Astrocyte (in vitro differentiated cells and primary cell): ENCODE data around the gene PGAM4. TPM values are rescaled to one million over a fixed set of nuclear protein-coding genes. Genes with fewer than 3 reads are reported as not detected.

Experiments used
- DNase-seq: peaks from one replicate; pipeline ENCODE4 v3.0.0-alpha.2; 2010; ENCODE audit warnings: low read depth
- FAIRE-seq: peaks from 2 replicates; lab custom pipeline; 2011; peaks lifted over from hg19 to GRCh38; lab: Jason Lieb, UNC
- H2AFZ ChIP-seq: 2 replicates; pipeline ENCODE4 v1.6.0; 2012; ENCODE audit warnings: low read depth, low read length, inconsistent platforms
- H3K27ac ChIP-seq: 2 replicates; pipeline ENCODE4 v1.5.1; 2011; ENCODE audit warnings: low read depth, low read length, inconsistent platforms
- H3K27me3 ChIP-seq: 2 replicates; pipeline ENCODE4 v1.6.0; 2011; ENCODE audit warnings: low read length, inconsistent platforms; ENCODE audit not compliant: insufficient read depth
- H3K36me3 ChIP-seq: 2 replicates; pipeline ENCODE4 v1.5.1; 2011; ENCODE audit warnings: low read length, inconsistent platforms; ENCODE audit not compliant: insufficient read depth
- H3K4me1 ChIP-seq: 2 replicates; pipeline ENCODE4 v1.5.1; 2011; ENCODE audit warnings: low read length, inconsistent platforms; ENCODE audit not compliant: insufficient read depth
- H3K4me2 ChIP-seq: 2 replicates; pipeline ENCODE4 v1.6.0; 2012; ENCODE audit warnings: low read length, inconsistent platforms
- H3K4me3 ChIP-seq: 2 replicates; pipeline ENCODE4 v1.5.1; 2011; ENCODE audit warnings: low read depth, mild to moderate bottlenecking, low read length, inconsistent platforms; ENCODE audit not compliant: insufficient read depth
- H3K79me2 ChIP-seq: 2 replicates; pipeline ENCODE4 v1.6.0; 2012; ENCODE audit warnings: mild to moderate bottlenecking, low read length, inconsistent platforms; ENCODE audit not compliant: insufficient read depth
- H3K9ac ChIP-seq: 2 replicates; pipeline ENCODE4 v1.6.0; 2012; ENCODE audit warnings: mild to moderate bottlenecking, low read length, inconsistent platforms
- H3K9me3 ChIP-seq: 2 replicates; pipeline ENCODE4 v1.5.1; 2012; ENCODE audit warnings: low read depth, mild to moderate bottlenecking, low read length, inconsistent platforms; ENCODE audit not compliant: insufficient read depth
- H4K20me1 ChIP-seq: 2 replicates; pipeline ENCODE4 v1.6.0; 2012; ENCODE audit warnings: low read length, inconsistent platforms; ENCODE audit not compliant: insufficient read depth
- H3K27ac Mint-ChIP-seq: one replicate; pipeline ENCODE4 v1.8.0; 2021; ENCODE audit warnings: mild to moderate bottlenecking, mixed read lengths; ENCODE audit not compliant: unreplicated experiment
- H3K27me3 Mint-ChIP-seq: one replicate; pipeline ENCODE4 v1.8.0; 2021; ENCODE audit warnings: low read depth, mixed read lengths; ENCODE audit not compliant: unreplicated experiment
- H3K36me3 Mint-ChIP-seq: one replicate; pipeline ENCODE4 v1.8.0; 2021; ENCODE audit warnings: low read depth, mixed read lengths; ENCODE audit not compliant: unreplicated experiment
- H3K4me1 Mint-ChIP-seq: one replicate; pipeline ENCODE4 v1.8.0; 2021; ENCODE audit warnings: low read depth, mixed read lengths; ENCODE audit not compliant: unreplicated experiment
- H3K4me3 Mint-ChIP-seq: one replicate; pipeline ENCODE4 v1.8.0; 2021; ENCODE audit warnings: mild to moderate bottlenecking, moderate library complexity, mixed read lengths; ENCODE audit not compliant: unreplicated experiment
- H3K9me3 Mint-ChIP-seq: one replicate; pipeline ENCODE4 v1.8.0; 2021; ENCODE audit warnings: mild to moderate bottlenecking, mixed read lengths; ENCODE audit not compliant: unreplicated experiment
- EZH2 ChIP-seq: IDR thresholded peaks from 2 replicates; pipeline ENCODE4 v1.6.1; 2012; ENCODE audit warnings: mild to moderate bottlenecking, low read length, inconsistent platforms; ENCODE audit not compliant: insufficient read depth
- total RNA-seq: library from RNA; stranded (reverse); gene quantifications from 2 replicates; pipeline ENCODE4 v1.2.1, GENCODE V29; 2021
- TF ChIP-seq, protein P1 (sequence below): IDR thresholded peaks from 2 replicates; pipeline ENCODE4 v1.5.1; 2011; ENCODE audit warnings: low read depth, mild to moderate bottlenecking, inconsistent platforms, low read length, moderate library complexity; ENCODE audit not compliant: insufficient read depth

Gene PGAM4
- total RNA-seq, 1 donor from 2014 or later: 0.32 TPM

DNA sequence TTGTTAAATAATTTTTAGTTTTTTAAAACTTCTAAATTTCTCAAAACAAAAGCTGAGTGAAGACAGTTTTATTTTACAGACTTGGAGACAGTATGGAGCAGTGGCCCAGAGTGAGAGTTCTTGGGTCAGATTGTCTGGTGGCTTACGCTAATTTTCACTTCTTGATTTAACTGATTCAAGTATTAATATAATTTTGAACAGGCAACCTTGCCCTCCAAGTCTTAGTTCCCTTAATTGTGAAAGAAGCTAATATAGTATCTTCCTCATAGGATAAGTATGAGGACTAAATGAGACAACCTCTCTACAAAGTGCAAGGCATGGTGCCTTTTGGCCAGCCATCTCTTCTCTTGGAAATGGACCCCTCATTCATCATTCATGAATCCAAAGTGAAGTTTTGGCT, 33.6 kb downstream of the PGAM4 start:
- Histone ChIP-seq H4K20me1 (no peaks in the 10 kb centered on the region), H3K9ac (no peak overlapping the region), H3K4me1 (no peaks in the 10 kb centered on the region), H3K36me3 (no peaks in the 10 kb centered on the region), H3K9me3 (no peaks in the 10 kb centered on the region), H3K4me2 (no peak overlapping the region), H3K27ac (no peak overlapping the region), H3K4me3 (no peak overlapping the region), H3K79me2 (no peaks in the 10 kb centered on the region), H3K27me3 (no peaks in the 10 kb centered on the region), H2AFZ (no peak overlapping the region)
- Mint-ChIP-seq H3K36me3 (no peaks in the 10 kb centered on the region), H3K27me3 (no peaks in the 10 kb centered on the region), H3K9me3 (peaks cover 3% of the 10 kb centered on the region), H3K4me3 (no peak overlapping the region), H3K27ac (no peak overlapping the region), H3K4me1 (no peaks in the 10 kb centered on the region)
- DNase-seq (peak; percentile 20), FAIRE-seq (no peak)
- no peak for TF ChIP-seq EZH2
- TF ChIP-seq, protein P1, sequence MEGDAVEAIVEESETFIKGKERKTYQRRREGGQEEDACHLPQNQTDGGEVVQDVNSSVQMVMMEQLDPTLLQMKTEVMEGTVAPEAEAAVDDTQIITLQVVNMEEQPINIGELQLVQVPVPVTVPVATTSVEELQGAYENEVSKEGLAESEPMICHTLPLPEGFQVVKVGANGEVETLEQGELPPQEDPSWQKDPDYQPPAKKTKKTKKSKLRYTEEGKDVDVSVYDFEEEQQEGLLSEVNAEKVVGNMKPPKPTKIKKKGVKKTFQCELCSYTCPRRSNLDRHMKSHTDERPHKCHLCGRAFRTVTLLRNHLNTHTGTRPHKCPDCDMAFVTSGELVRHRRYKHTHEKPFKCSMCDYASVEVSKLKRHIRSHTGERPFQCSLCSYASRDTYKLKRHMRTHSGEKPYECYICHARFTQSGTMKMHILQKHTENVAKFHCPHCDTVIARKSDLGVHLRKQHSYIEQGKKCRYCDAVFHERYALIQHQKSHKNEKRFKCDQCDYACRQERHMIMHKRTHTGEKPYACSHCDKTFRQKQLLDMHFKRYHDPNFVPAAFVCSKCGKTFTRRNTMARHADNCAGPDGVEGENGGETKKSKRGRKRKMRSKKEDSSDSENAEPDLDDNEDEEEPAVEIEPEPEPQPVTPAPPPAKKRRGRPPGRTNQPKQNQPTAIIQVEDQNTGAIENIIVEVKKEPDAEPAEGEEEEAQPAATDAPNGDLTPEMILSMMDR: no peak

- DNase-seq (no peak), FAIRE-seq (no peak)
- Histone ChIP-seq H3K9me3 (no peaks in the 10 kb centered on the region), H3K4me1 (no peaks in the 10 kb centered on the region), H3K36me3 (no peaks in the 10 kb centered on the region), H3K27ac (no peak overlapping the region), H4K20me1 (no peaks in the 10 kb centered on the region), H3K4me3 (no peak overlapping the region), H3K9ac (no peak overlapping the region), H2AFZ (no peak overlapping the region), H3K27me3 (no peaks in the 10 kb centered on the region), H3K79me2 (no peaks in the 10 kb centered on the region), H3K4me2 (no peak overlapping the region)
- no peak overlapping the region for H3K4me3 Mint-ChIP-seq
- H3K27me3 Mint-ChIP-seq: no peaks in the 10 kb centered on the region
- no peaks in the 10 kb centered on the region for H3K4me1 Mint-ChIP-seq
- TF ChIP-seq, protein P1: no peak
- TF ChIP-seq EZH2: no peak
- H3K9me3 Mint-ChIP-seq: peaks cover 3% of the 10 kb centered on the region
- no peaks in the 10 kb centered on the region for H3K36me3 Mint-ChIP-seq
- no peak overlapping the region for H3K27ac Mint-ChIP-seq
These were observed 38.9 kb downstream of the PGAM4 start for GRCh38 chrX:77930581-77930980.

DNA sequence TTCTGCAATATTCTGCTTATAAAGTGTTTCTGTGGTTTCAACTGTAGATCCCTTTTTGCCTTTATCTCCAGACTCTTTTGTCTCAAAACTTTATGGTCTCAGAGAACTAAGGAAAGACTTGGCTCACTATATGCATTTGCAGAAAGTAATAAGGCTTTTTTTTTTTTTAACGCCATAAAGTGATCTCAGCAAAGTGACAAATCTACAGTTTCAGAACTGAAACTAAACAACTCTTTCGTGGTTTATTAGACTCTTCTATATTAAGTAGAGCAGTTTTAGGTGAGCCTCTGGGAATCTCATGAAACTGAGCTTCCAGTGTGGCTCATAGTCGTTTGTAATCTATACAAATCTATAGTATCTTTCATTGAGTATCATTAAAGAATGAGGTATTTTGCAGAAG, 43.7 kb downstream of the PGAM4 start:
- Mint-ChIP-seq H3K4me1 (no peaks in the 10 kb centered on the region), H3K27ac (no peak overlapping the region), H3K27me3 (no peaks in the 10 kb centered on the region), H3K4me3 (no peak overlapping the region), H3K36me3 (no peaks in the 10 kb centered on the region), H3K9me3 (no peaks in the 10 kb centered on the region)
- no peaks in the 10 kb centered on the region for H3K27me3 ChIP-seq
- H3K36me3 ChIP-seq: no peaks in the 10 kb centered on the region
- H3K4me2 ChIP-seq: no peak overlapping the region
- no peaks in the 10 kb centered on the region for H4K20me1 ChIP-seq
- no peaks in the 10 kb centered on the region for H3K79me2 ChIP-seq
- TF ChIP-seq, protein P1: no peak
- TF ChIP-seq EZH2: no peak
- H3K4me1 ChIP-seq: no peaks in the 10 kb centered on the region
- H3K9me3 ChIP-seq: no peaks in the 10 kb centered on the region
- FAIRE-seq: peak; percentile 50
- H3K4me3 ChIP-seq: no peak overlapping the region
- H2AFZ ChIP-seq: no peak overlapping the region
- DNase-seq: no peak
- no peak overlapping the region for H3K9ac ChIP-seq
- H3K27ac ChIP-seq: no peak overlapping the region
